Body of pancreas (tissue), 4 donors: ENCODE results near the gene WDFY1.

Experiments used
- POLR2A ChIP-seq, 3 donors: fragments of 450-650 bp; IDR thresholded peaks; one replicate each; pipeline ENCODE4 v1.6.1; 2016; ENCODE audit warnings: antibody characterized with exemption in 3 of 3, mild to moderate bottlenecking in 2 of 3
- TF ChIP-seq, protein P1 (sequence below), 7 experiments: fragments of 450-650 bp in 4 of 7; fragments of 200-600 bp in 3 of 7; sonication (generic) in 3 of 7; IDR thresholded peaks; one replicate each; pipeline ENCODE4 v1.5.1; 2016 to 2019; ENCODE audit warnings: antibody characterized with exemption in 7 of 7

DNA sequence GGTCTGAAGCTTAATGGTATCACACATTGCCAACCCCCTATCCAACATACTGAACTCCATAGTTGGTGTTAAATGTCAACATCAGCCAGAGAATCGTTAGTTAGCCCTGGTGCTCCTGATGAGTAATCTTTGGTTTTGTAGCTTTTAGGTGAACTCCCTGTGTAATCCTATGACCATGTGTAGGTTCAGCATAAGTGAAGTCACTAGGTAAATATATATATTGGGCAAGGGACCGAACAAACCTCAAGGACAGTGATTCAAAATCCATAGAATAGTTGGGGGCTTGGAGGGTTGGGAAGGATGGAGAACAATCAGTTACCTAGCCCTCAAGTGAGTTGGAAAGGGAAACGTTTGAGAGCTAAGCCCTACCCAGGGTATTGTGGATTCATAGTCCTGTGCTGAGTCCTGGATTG lies 91.7 kb downstream of the WDFY1 start:
- TF ChIP-seq, protein P1, sequence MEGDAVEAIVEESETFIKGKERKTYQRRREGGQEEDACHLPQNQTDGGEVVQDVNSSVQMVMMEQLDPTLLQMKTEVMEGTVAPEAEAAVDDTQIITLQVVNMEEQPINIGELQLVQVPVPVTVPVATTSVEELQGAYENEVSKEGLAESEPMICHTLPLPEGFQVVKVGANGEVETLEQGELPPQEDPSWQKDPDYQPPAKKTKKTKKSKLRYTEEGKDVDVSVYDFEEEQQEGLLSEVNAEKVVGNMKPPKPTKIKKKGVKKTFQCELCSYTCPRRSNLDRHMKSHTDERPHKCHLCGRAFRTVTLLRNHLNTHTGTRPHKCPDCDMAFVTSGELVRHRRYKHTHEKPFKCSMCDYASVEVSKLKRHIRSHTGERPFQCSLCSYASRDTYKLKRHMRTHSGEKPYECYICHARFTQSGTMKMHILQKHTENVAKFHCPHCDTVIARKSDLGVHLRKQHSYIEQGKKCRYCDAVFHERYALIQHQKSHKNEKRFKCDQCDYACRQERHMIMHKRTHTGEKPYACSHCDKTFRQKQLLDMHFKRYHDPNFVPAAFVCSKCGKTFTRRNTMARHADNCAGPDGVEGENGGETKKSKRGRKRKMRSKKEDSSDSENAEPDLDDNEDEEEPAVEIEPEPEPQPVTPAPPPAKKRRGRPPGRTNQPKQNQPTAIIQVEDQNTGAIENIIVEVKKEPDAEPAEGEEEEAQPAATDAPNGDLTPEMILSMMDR (IDR thresholded peaks at IDR 0.05): no peak
- no peak for TF ChIP-seq POLR2A (IDR thresholded peaks at IDR 0.05)
